ENCODE measurements around the gene SLC9A1.

Gene SLC9A1

GRCh38 chr1:27060891-27061290, 94.0 kb downstream of the SLC9A1 start:
- no peak for DNase-seq

GRCh38 chr1:27058966-27059669, 95.8 kb downstream of the SLC9A1 start:
- DNase-seq: no peak

- no peak for DNase-seq
Measured at GRCh38 chr1:27057801-27058625, 96.9 kb downstream of the SLC9A1 start.

- no peak for DNase-seq
Measured at GRCh38 chr1:27057389-27057788, 97.5 kb downstream of the SLC9A1 start.

GRCh38 chr1:27053977-27054753, 100.8 kb downstream of the SLC9A1 start:
- DNase-seq: no peak

- DNase-seq: no peak
Measured at GRCh38 chr1:27052527-27052926, 102.4 kb downstream of the SLC9A1 start.

GRCh38 chr1:27049607-27050006, 105.3 kb downstream of the SLC9A1 start:
- DNase-seq: no peak

- no peak for DNase-seq
Measured at GRCh38 chr1:27049100-27049499, 105.8 kb downstream of the SLC9A1 start.

All from activated gamma-delta T cell treated with Interleukin-2 at 50 U/mL for 16 hours (primary cell).